SK-N-MC (cell line): Measurements from ENCODE around the gene RRBP1.

Source experiments
- EZH2 ChIP-seq: fragments of 200-600 bp; sonication (generic); IDR thresholded peaks from one replicate; pipeline ENCODE4 v1.6.1; 2017; ENCODE audit warnings: antibody characterized with exemption
- FOXP2 ChIP-seq: optimal IDR thresholded peaks from 2 replicates; pipeline ENCODE3; 2011; ENCODE audit warnings: mild to moderate bottlenecking, moderate library complexity; ENCODE audit not compliant: insufficient read depth; ENCODE audit errors: extremely low read length, control extremely low read depth
- POLR2AphosphoS5 ChIP-seq: IDR thresholded peaks from 2 replicates; pipeline ENCODE4 v1.6.1; 2012; ENCODE audit warnings: mild to moderate bottlenecking, low read depth, low read length, borderline replicate concordance

- TF ChIP-seq EZH2, result no peak
- no peak for TF ChIP-seq POLR2AphosphoS5
- no peak for TF ChIP-seq FOXP2
Observed at GRCh38 chr20:17658648-17658993, 23.4 kb downstream of the RRBP1 start.
